Coronary artery (tissue), 2 donors: ENCODE measurements around the gene SEPTIN1.

ENCODE experiments used
- DNase-seq: peaks from one replicate; pipeline ENCODE4 v3.0.0-alpha.2; 2017; ENCODE audit warnings: low spot score
- H3K27ac ChIP-seq, 2 donors: fragments of 200-600 bp; sonication (generic); one replicate each; pipeline ENCODE4 v1.5.1; 2016 to 2019
- H3K4me3 ChIP-seq: fragments of 200-600 bp; sonication (generic); 2 replicates; pipeline ENCODE4 v1.5.1; 2016; ENCODE audit warnings: mild to moderate bottlenecking, moderate library complexity
- CTCF ChIP-seq: fragments of 200-600 bp; sonication (generic); IDR thresholded peaks from one replicate; pipeline ENCODE4 v1.5.1; 2019; ENCODE audit warnings: antibody characterized with exemption

Gene SEPTIN1

GRCh38 chr16:30368792-30369090, 13.6 kb downstream of the SEPTIN1 start:
- peak overlapping the region; percentile 68 to 99 for H3K27ac ChIP-seq
- TF ChIP-seq CTCF, result no peak
- peak overlapping the region; percentile 98 for H3K4me3 ChIP-seq
- no peak for DNase-seq

GRCh38 chr16:30368122-30368791, 14.1 kb downstream of the SEPTIN1 start:
- no peak for TF ChIP-seq CTCF
- Histone ChIP-seq H3K27ac (peak overlapping the region in 1 of 2 donors; percentile 99), H3K4me3 (peak overlapping the region; percentile 98)
- no peak for DNase-seq

- DNase-seq, result no peak
- peak overlapping the region in 1 of 2 donors; percentile 99 for H3K27ac ChIP-seq
Measured at GRCh38 chr16:30367349-30368009, 14.9 kb downstream of the SEPTIN1 start.

GRCh38 chr16:30366511-30366910, 15.8 kb downstream of the SEPTIN1 start:
- Histone ChIP-seq H3K27ac (no peak overlapping the region), H3K4me3 (no peak overlapping the region)
- TF ChIP-seq CTCF, result no peak
- no peak for DNase-seq

More at GRCh38 chr16:30367349-30368009, 14.9 kb downstream of the SEPTIN1 start:
- H3K4me3 ChIP-seq, result peak overlapping the region; percentile 98
- TF ChIP-seq CTCF, result no peak

- no peak for DNase-seq
- TF ChIP-seq CTCF, result no peak
- Histone ChIP-seq H3K4me3 (no peak overlapping the region), H3K27ac (no peak overlapping the region)
Measured at GRCh38 chr16:30365200-30365599, 17.2 kb downstream of the SEPTIN1 start.

- DNase-seq, result no peak
- no peak for TF ChIP-seq CTCF
- Histone ChIP-seq H3K4me3 (no peak overlapping the region), H3K27ac (no peak overlapping the region)
Measured at GRCh38 chr16:30361180-30361579, 21.2 kb downstream of the SEPTIN1 start.

- no peak for DNase-seq
- TF ChIP-seq CTCF, result no peak
- no peak overlapping the region for H3K27ac ChIP-seq
- H3K4me3 ChIP-seq, result no peak overlapping the region
Measured at GRCh38 chr16:30359871-30360170, 22.5 kb downstream of the SEPTIN1 start.
